ENCODE measurements around the gene KIF16B.

The KIF16B gene

GRCh38 chr20:16293590-16293989 is 279.7 kb downstream of the KIF16B start:
- DNase-seq = no peak
- Histone ChIP-seq H3K27me3 (replicated peaks) (no peaks in the 10 kb centered on the region), H3K36me3 (replicated peaks) (no peaks in the 10 kb centered on the region), H3K4me3 (ENCODE audit: low read depth, low read length) (no peak overlapping the region), H3K27ac (no peak overlapping the region)
- in situ Hi-C loops (cut with HindIII; ENCODE audit: low pct_ligation_motif_present, low sequenced_read_pairs) = no loop called here
- no peak for TF ChIP-seq CTCF (IDR thresholded peaks at IDR 0.05; ENCODE audit: low read depth, low read length, missing control alignments)

- Histone ChIP-seq H3K27me3 (replicated peaks) (no peaks in the 10 kb centered on the region), H3K27ac (no peak overlapping the region), H3K4me3 (ENCODE audit: low read depth, low read length) (no peak overlapping the region), H3K36me3 (replicated peaks) (no peaks in the 10 kb centered on the region)
- in situ Hi-C loops (cut with HindIII; ENCODE audit: low pct_ligation_motif_present, low sequenced_read_pairs) = no loop called here
- no peak for DNase-seq
- TF ChIP-seq CTCF (IDR thresholded peaks at IDR 0.05; ENCODE audit: low read depth, low read length, missing control alignments) = no peak
These were observed 280.9 kb downstream of the KIF16B start for GRCh38 chr20:16292226-16292880.

GRCh38 chr20:16290358-16290757 is 282.9 kb downstream of the KIF16B start:
- H3K27ac ChIP-seq = no peak overlapping the region
- no peak for TF ChIP-seq CTCF (IDR thresholded peaks at IDR 0.05; ENCODE audit: low read depth, low read length, missing control alignments)
- no peak for DNase-seq
- H3K4me3 ChIP-seq (ENCODE audit: low read depth, low read length) = no peak overlapping the region
- no peaks in the 10 kb centered on the region for H3K27me3 ChIP-seq (replicated peaks)
- H3K36me3 ChIP-seq (replicated peaks) = no peaks in the 10 kb centered on the region
- in situ Hi-C loops (cut with HindIII; ENCODE audit: low pct_ligation_motif_present, low sequenced_read_pairs) = no loop called here

- Histone ChIP-seq H3K36me3 (replicated peaks) (no peaks in the 10 kb centered on the region), H3K27ac (no peak overlapping the region), H3K4me3 (ENCODE audit: low read depth, low read length) (no peak overlapping the region), H3K27me3 (replicated peaks) (no peaks in the 10 kb centered on the region)
- no peak for DNase-seq
- no peak for TF ChIP-seq CTCF (IDR thresholded peaks at IDR 0.05; ENCODE audit: low read depth, low read length, missing control alignments)
- in situ Hi-C loops (cut with HindIII; ENCODE audit: low pct_ligation_motif_present, low sequenced_read_pairs) = no loop called here
These were observed 285.5 kb downstream of the KIF16B start for GRCh38 chr20:16287776-16288175.

GRCh38 chr20:16286601-16287000 is 286.6 kb downstream of the KIF16B start:
- no peaks in the 10 kb centered on the region for H3K27me3 ChIP-seq (replicated peaks)
- in situ Hi-C loops (cut with HindIII; ENCODE audit: low pct_ligation_motif_present, low sequenced_read_pairs) = no loop called here
- DNase-seq = no peak
- no peaks in the 10 kb centered on the region for H3K36me3 ChIP-seq (replicated peaks)
- no peak overlapping the region for H3K4me3 ChIP-seq (ENCODE audit: low read depth, low read length)
- H3K27ac ChIP-seq = no peak overlapping the region
- TF ChIP-seq CTCF (IDR thresholded peaks at IDR 0.05; ENCODE audit: low read depth, low read length, missing control alignments) = no peak
